Esophagus (tissue), 2 donors: ENCODE measurements around the gene TAPT1. TPM values are rescaled to one million over a fixed set of nuclear protein-coding genes. Genes with fewer than 3 reads are reported as not detected.

Experiments used
- H3K27ac ChIP-seq, 2 donors: one replicate each; pipeline ENCODE4 v1.5.1; 2013; ENCODE audit warnings: low read depth in 2 of 2, mild to moderate bottlenecking in 2 of 2, inconsistent platforms in 1 of 2, low read length in 1 of 2, moderate library complexity in 1 of 2
- H3K27me3 ChIP-seq, 2 donors: one replicate each; pipeline ENCODE4 v1.6.1; 2013; ENCODE audit warnings: low read length in 2 of 2, control low read depth in 1 of 2, mild to moderate bottlenecking in 1 of 2; ENCODE audit not compliant: insufficient read depth in 2 of 2, control insufficient read depth in 1 of 2
- H3K36me3 ChIP-seq, 2 donors: one replicate each; pipeline ENCODE4 v1.6.1; 2013; ENCODE audit warnings: low read length in 1 of 2; ENCODE audit not compliant: control insufficient read depth in 2 of 2, insufficient read depth in 2 of 2
- H3K4me1 ChIP-seq, 2 donors: one replicate each; pipeline ENCODE4 v1.6.1; 2013; ENCODE audit warnings: low read length in 1 of 2; ENCODE audit not compliant: control insufficient read depth in 2 of 2, insufficient read depth in 2 of 2
- H3K4me3 ChIP-seq, 2 donors: one replicate each; pipeline ENCODE4 v1.5.1; 2013; ENCODE audit warnings: low read length in 2 of 2, mild to moderate bottlenecking in 2 of 2, low read depth in 1 of 2, moderate library complexity in 1 of 2
- H3K9me3 ChIP-seq, 2 donors: one replicate each; pipeline ENCODE4 v1.6.1; 2013; ENCODE audit warnings: mild to moderate bottlenecking in 2 of 2, low read depth in 1 of 2, low read length in 1 of 2, moderate library complexity in 1 of 2; ENCODE audit not compliant: control insufficient read depth in 2 of 2, insufficient read depth in 1 of 2
- WGBS, 2 donors: extraction: QIAGEN DNeasy Blood & Tissue Kit; methylation state at CpG; one replicate each; pipeline ENCODE4 v1.1.7; 2013; 5-methylcytosine and 5-hydroxymethylcytosine counted together
- polyA plus RNA-seq, 2 donors: library from polyadenylated mRNA; stranded (reverse); fragments of 200-250 nt; gene quantifications; one replicate each; pipeline ENCODE4 v1.2.3, GENCODE V29; 2013
- donor health status: healthy with polysubstance abuse.
- donor health status: Bipolar disorder and iron deficiency.

Gene TAPT1
- polyA plus RNA-seq, 2 donors: 6.6 to 8.3 TPM

DNA sequence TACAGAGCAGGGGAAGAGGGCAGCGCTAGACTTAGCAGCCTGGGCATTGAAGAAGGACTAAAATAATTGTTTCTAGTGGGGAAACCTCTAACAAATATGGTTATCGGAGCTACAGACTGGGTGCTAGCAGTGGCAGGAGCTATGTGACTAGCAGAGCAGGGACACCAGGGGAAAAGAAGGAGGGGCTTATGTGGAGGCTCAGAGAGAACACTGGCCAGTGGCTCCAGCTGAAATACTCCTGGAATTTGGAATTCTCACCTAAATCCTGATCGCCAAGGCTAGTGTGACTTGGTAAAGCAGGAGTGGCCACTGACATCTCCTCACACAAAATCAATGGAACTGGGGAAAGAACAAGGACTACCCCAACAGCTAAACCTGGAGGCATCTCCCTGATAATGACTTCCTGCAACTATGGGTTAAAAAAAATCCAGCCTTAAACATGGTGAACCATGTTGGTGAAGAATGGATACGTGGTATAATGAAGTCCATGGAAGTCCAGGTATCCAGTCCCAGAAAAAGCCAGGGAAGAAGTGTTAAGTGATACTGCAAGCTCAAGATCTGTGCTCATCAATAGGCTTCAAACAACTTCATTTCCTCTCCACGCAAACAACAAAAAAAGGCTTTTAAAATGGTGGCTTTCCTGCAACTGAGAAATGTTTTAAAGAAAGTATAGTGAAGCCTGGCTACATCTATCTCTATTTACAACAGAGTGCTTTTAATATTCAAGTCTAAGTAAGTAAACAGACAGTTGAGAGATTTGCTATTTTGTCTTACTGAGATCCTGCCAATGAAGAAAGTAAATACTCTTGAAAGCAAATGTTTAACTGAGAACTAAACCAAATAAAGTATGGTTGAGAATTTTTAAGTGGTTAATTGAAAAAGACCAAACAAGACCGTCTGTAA lies 1.8 kb downstream of the TAPT1 start:
- Histone ChIP-seq H3K4me3 (peak overlapping the region in 1 of 2 donors; percentile 35), H3K27me3 (no peaks in the 10 kb centered on the region), H3K9me3 (no peaks in the 10 kb centered on the region), H3K36me3 (peaks cover 0 to 2% of the 10 kb centered on the region in 2 donors), H3K4me1 (peaks cover 4 to 5% of the 10 kb centered on the region in 2 donors), H3K27ac (no peak overlapping the region)
- WGBS, 2 donors: 56 to 67% methylated on average over 6 of the region's 6 CpGs

DNA sequence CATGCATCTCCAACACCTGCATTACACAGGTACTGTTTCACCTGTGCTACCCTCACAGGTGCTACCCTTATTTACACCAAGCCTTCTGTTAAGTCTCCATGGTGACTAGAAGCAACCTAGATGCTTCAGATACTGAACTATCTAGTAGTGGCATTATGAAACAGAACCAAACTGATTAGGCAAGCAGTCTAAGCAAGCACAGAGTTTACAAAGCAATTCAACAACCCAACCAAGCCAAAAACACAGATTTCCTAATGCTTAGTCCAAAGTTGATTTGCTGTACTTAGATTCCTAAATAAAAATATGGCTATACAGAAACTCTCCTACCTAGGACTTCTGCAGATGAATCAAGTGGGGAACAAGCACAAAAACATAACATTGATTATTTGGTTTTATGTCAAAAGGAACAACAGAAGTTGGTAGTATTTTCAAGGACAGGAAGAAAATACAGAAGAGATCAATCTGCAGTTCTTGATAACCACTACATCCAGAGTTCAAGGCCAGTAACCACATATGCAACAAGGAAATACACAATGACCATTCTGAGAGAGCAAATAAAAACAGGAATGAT lies 3.2 kb downstream of the TAPT1 start:
- H3K36me3 ChIP-seq: peaks cover 0 to 2% of the 10 kb centered on the region in 2 donors
- H3K4me3 ChIP-seq: no peak overlapping the region
- no peak overlapping the region for H3K27ac ChIP-seq
- H3K4me1 ChIP-seq: peaks cover 4 to 5% of the 10 kb centered on the region in 2 donors
- H3K9me3 ChIP-seq: no peaks in the 10 kb centered on the region
- no peaks in the 10 kb centered on the region for H3K27me3 ChIP-seq

DNA sequence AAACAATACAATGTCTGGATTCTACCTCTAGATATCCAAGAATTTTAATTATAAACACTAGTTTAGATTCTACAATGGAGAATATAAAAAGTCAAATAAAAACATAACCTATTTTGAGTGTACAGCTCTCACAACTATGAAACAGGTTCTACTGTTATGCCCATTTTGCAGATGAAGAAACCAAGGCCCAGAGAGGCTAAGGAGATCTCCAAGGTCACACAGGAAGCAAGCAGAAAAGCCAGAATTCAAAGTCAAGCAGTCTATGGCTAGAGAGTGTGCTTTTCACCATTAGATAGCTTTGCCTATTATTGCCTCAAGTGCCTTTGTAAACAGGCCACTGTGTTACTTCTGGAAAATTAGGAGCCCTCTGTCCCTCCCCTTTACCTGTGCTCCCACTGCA lies 7.3 kb downstream of the TAPT1 start:
- peaks cover 0 to 2% of the 10 kb centered on the region in 2 donors for H3K36me3 ChIP-seq
- no peaks in the 10 kb centered on the region for H3K27me3 ChIP-seq
- no peak overlapping the region for H3K4me3 ChIP-seq
- no peak overlapping the region for H3K27ac ChIP-seq
- no peaks in the 10 kb centered on the region for H3K9me3 ChIP-seq
- peaks cover 0 to under 1% of the 10 kb centered on the region in 2 donors for H3K4me1 ChIP-seq

DNA sequence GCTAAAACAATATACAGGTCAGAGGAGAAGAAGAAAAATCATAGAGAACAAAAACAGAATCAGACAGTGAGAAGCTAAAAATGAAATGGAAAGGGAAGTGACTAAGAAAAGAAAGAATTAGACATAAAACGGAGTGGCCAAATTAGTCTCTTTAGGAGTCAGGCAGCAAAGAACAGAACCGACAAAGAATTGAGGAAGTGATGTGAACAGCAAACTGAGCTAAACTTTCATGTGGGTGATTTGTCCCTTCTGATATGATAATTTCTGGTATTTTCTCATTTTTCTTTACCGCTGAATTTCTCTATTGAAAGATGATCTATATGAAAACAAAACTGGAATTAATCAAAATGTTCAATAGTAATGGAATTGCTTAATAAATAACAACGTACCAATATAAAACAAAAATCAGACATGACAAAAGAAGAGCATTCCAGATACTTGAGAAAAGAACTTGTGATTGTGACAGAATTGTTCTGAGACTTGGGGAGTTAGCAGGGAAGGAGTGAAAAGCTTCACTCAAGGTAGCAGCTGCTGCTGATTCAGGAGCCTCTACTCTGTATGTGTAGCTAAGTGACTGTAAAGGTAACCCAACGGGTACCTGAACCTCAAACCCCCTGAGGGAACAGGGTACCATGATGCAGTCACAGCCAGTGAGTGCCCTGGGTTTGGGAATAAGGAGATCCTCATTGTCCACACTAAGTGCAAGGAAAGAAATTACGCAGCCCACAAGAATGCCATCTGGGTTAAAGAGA lies 8.8 kb downstream of the TAPT1 start:
- WGBS, 2 donors: 79 to 85% methylated on average over 6 of the region's 6 CpGs
- Histone ChIP-seq H3K4me3 (no peak overlapping the region), H3K4me1 (no peaks in the 10 kb centered on the region), H3K27me3 (no peaks in the 10 kb centered on the region), H3K9me3 (no peaks in the 10 kb centered on the region), H3K27ac (no peak overlapping the region), H3K36me3 (peaks cover under 1 to 2% of the 10 kb centered on the region in 2 donors)

- Histone ChIP-seq H3K9me3 (no peaks in the 10 kb centered on the region), H3K27me3 (no peaks in the 10 kb centered on the region), H3K27ac (no peak overlapping the region), H3K36me3 (peaks cover 0 to 9% of the 10 kb centered on the region in 2 donors), H3K4me3 (no peak overlapping the region), H3K4me1 (no peaks in the 10 kb centered on the region)
- 63 to 75% methylated on average over 2 of the region's 2 CpGs for WGBS, 2 donors
Measured at GRCh38 chr4:16213121-16213520, 13.2 kb downstream of the TAPT1 start.

GRCh38 chr4:16212138-16212782 lies 14.0 kb downstream of the TAPT1 start:
- Histone ChIP-seq H3K27ac (no peak overlapping the region), H3K4me3 (no peak overlapping the region), H3K4me1 (no peaks in the 10 kb centered on the region), H3K27me3 (no peaks in the 10 kb centered on the region), H3K36me3 (peaks cover 0 to 9% of the 10 kb centered on the region in 2 donors), H3K9me3 (no peaks in the 10 kb centered on the region)
- 73 to 82% methylated on average over 3 of the region's 3 CpGs for WGBS, 2 donors

DNA sequence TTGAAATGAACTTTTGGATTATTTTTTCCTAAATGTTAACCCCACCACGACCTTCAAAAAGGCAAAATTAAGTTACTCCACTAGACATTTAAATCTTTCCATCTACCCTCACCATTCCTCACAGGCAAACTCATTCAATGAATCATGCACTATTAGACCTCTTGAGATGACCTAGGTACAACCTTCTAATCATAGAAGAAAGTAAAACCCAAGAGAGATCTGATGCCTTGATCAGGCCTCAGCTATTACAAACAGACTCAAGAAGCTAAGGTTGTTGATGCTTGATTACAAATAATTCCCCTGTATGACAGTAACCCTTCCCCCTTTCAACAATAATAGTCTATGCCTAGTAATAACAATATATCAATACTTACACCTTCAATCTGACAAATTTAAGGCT lies 18.9 kb downstream of the TAPT1 start:
- H3K4me1 ChIP-seq: no peaks in the 10 kb centered on the region
- H3K27ac ChIP-seq: no peak overlapping the region
- 79 to 88% methylated on average over 1 of the region's 1 CpG for WGBS, 2 donors
- peaks cover 0 to 7% of the 10 kb centered on the region in 2 donors for H3K36me3 ChIP-seq
- H3K27me3 ChIP-seq: no peaks in the 10 kb centered on the region
- no peak overlapping the region for H3K4me3 ChIP-seq
- H3K9me3 ChIP-seq: no peaks in the 10 kb centered on the region

- H3K27me3 ChIP-seq: no peaks in the 10 kb centered on the region
- no peaks in the 10 kb centered on the region for H3K4me1 ChIP-seq
- H3K9me3 ChIP-seq: no peaks in the 10 kb centered on the region
- 58 to 60% methylated on average over 2 of the region's 2 CpGs for WGBS, 2 donors
- H3K27ac ChIP-seq: no peak overlapping the region
- no peak overlapping the region for H3K4me3 ChIP-seq
- peaks cover 0 to 2% of the 10 kb centered on the region in 2 donors for H3K36me3 ChIP-seq
Measured at GRCh38 chr4:16206848-16207247, 19.4 kb downstream of the TAPT1 start.

DNA sequence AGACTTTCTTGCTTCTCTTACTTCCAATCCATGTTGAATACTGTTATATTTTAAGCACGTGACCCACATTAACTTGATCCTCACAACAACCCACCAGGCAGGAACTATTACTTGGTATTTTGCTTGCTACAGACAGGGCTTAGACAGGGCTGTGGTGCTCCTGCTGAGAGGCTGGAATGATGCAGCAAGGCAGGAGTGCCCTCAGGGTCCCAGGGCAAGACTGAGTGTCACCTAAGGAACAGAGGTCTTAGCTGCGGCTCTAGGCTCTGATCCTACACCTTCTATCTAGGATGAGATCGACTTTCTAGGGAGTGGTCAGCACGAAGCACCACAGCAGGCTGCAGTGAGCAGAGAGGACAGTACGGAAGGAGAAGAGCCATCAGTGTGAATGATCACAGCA lies 20.0 kb downstream of the TAPT1 start:
- 82 to 91% methylated on average over 5 of the region's 5 CpGs for WGBS, 2 donors
- no peaks in the 10 kb centered on the region for H3K27me3 ChIP-seq
- H3K36me3 ChIP-seq: peaks cover 0 to 2% of the 10 kb centered on the region in 2 donors
- no peak overlapping the region for H3K4me3 ChIP-seq
- no peaks in the 10 kb centered on the region for H3K9me3 ChIP-seq
- H3K27ac ChIP-seq: no peak overlapping the region
- H3K4me1 ChIP-seq: no peaks in the 10 kb centered on the region
